Body of pancreas (tissue), 4 donors: Measurements from ENCODE around the gene RNLS.

Experiments
- POLR2A ChIP-seq, 3 donors: fragments of 450-650 bp; IDR thresholded peaks; one replicate each; pipeline ENCODE4 v1.6.1; 2016; ENCODE audit warnings: antibody characterized with exemption in 3 of 3, mild to moderate bottlenecking in 2 of 3
- TF ChIP-seq, protein P1 (sequence below), 7 experiments: fragments of 450-650 bp in 4 of 7; fragments of 200-600 bp in 3 of 7; sonication (generic) in 3 of 7; IDR thresholded peaks; one replicate each; pipeline ENCODE4 v1.5.1; 2016 to 2019; ENCODE audit warnings: antibody characterized with exemption in 7 of 7

GRCh38 chr10:88500656-88501055, 82.5 kb downstream of the RNLS start:
- no peak for TF ChIP-seq POLR2A (IDR thresholded peaks at IDR 0.05)
- TF ChIP-seq, protein P1, sequence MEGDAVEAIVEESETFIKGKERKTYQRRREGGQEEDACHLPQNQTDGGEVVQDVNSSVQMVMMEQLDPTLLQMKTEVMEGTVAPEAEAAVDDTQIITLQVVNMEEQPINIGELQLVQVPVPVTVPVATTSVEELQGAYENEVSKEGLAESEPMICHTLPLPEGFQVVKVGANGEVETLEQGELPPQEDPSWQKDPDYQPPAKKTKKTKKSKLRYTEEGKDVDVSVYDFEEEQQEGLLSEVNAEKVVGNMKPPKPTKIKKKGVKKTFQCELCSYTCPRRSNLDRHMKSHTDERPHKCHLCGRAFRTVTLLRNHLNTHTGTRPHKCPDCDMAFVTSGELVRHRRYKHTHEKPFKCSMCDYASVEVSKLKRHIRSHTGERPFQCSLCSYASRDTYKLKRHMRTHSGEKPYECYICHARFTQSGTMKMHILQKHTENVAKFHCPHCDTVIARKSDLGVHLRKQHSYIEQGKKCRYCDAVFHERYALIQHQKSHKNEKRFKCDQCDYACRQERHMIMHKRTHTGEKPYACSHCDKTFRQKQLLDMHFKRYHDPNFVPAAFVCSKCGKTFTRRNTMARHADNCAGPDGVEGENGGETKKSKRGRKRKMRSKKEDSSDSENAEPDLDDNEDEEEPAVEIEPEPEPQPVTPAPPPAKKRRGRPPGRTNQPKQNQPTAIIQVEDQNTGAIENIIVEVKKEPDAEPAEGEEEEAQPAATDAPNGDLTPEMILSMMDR (IDR thresholded peaks at IDR 0.05): no peak
